ENCODE data around the gene TEX38. TPM values are rescaled to one million over a fixed set of nuclear protein-coding genes. Genes with fewer than 3 reads are reported as not detected.
"Not testable (repeated sequence)": the region's sequence is repeated elsewhere in the genome, so short reads cannot be mapped to it uniquely, and the experiment has no call there.

The TEX38 gene
- total and polyA plus RNA-seq, 12 donors, result 0.11 to 0.54 (median 0.30) TPM; not detected in 8

DNA sequence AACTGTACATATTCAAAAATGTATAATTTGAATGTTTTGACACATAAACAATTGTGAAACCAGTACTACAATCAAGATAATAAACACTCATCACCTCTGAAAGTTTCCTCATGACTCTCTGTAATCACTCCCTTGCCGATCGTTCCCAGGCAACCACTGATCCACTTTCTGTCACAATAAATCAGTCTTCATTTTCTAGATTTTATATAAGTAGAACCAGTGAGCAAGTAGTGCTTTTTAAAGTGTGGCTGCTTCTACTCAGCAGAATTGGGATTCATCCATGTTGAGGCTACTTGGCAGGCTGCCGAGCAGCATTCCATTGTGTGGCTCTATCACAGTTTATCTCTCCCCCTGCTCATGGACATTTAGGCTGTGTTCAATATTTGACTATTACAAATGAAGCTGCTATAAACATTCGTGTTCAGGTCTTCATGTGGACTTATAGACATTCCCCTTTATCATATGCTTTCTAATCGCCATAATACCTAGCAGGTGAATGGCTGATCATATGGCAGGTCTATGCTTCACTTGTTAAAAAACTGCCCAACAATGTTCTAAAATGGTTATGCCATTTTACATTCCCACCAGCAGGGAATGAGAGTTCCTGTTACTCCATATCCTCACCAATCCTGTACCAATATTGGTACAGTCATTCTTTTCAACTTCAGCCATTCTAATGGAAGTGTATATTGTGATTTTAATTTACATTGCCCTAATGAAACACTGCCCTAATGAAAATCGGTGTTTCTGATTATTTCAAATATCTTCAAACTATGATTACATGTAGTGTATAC is 20.5 kb downstream of the TEX38 start:
- H3K4me3 ChIP-seq, result no peak overlapping the region
- 48 to 61% (median 58%) methylated on average over 6 of the region's 6 CpGs for WGBS, 4 donors
- intact Hi-C loops (cut with DNase I), result no loop called here
- no peak for TF ChIP-seq POLR2A (IDR thresholded peaks at IDR 0.05)
- TF ChIP-seq, protein P1, sequence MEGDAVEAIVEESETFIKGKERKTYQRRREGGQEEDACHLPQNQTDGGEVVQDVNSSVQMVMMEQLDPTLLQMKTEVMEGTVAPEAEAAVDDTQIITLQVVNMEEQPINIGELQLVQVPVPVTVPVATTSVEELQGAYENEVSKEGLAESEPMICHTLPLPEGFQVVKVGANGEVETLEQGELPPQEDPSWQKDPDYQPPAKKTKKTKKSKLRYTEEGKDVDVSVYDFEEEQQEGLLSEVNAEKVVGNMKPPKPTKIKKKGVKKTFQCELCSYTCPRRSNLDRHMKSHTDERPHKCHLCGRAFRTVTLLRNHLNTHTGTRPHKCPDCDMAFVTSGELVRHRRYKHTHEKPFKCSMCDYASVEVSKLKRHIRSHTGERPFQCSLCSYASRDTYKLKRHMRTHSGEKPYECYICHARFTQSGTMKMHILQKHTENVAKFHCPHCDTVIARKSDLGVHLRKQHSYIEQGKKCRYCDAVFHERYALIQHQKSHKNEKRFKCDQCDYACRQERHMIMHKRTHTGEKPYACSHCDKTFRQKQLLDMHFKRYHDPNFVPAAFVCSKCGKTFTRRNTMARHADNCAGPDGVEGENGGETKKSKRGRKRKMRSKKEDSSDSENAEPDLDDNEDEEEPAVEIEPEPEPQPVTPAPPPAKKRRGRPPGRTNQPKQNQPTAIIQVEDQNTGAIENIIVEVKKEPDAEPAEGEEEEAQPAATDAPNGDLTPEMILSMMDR (IDR thresholded peaks at IDR 0.05), result peak in 4 of 6 experiments; percentile 24 to 46 (median 34)
- H3K27ac ChIP-seq, result peak overlapping the region in 2 of 5 donors; percentile 14 to 16
- no peaks in the 10 kb centered on the region for H3K27me3 ChIP-seq
- peaks cover 0 to 53% of the 10 kb centered on the region in 2 donors for H3K36me3 ChIP-seq (replicated peaks in 1 of 2)
- peaks cover 5 to 30% of the 10 kb centered on the region in 2 donors for H3K4me1 ChIP-seq (replicated peaks in 1 of 2)
- no peaks in the 10 kb centered on the region for H3K9me3 ChIP-seq (replicated peaks in 1 of 3)
- DNase-seq, result peak; percentile 46 to 86 (median 78)

DNA sequence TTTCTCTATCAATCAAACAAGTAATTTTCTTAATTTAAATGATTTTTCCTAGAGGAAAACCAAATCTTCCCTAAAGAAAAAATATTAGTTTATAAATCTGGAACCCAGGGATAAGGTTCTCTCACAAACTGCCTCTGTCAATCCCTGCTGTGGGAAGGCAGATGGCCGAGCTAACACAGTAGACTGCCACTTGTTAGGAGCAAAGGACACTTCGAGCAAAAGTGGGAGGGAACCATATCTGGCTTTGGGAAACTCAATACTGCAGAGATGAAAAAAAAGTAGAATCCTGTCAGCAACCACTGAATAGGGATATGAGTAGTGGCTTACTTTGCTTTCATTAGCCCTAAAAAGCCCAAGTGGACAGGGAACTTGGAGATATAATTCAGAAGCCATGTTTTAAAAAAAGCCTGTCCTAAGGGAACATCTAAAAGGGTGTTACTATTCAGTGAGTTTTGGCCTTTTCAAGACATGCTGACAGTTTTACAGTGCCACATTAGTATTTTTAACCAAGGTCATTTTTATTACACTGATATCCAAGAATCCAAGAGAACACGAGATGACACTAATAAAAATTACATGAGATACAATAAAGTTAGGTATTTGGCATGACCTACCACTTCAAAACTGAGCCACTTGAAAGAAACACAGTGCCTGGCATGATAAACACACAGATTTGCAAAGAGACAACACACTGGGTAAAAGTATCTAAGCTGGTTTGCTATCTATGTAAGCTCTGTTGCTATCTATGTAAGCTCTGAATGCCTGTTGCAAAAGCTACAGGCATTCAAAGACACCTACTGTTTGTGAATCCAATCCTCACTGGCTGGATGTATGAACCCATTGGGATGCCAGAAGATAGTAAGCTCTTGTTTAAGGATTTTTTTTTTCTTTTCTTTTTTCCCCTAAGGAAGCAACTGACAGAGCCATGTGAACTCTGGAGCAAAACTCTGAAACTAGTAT is 21.4 kb downstream of the TEX38 start:
- TF ChIP-seq, protein P1 (IDR thresholded peaks at IDR 0.05), result no peak
- no peak for TF ChIP-seq POLR2A (IDR thresholded peaks at IDR 0.05)
- H3K4me1 ChIP-seq (replicated peaks in 1 of 2), result peaks cover 5 to 21% of the 10 kb centered on the region in 2 donors
- H3K27ac ChIP-seq, result peak overlapping the region in 1 of 5 donors; percentile 15
- WGBS, 4 donors, result 46 to 59% (median 52%) methylated on average over 3 of the region's 3 CpGs
- intact Hi-C loops (cut with DNase I), result no loop called here
- H3K36me3 ChIP-seq (replicated peaks in 1 of 2), result peaks cover 0 to 51% of the 10 kb centered on the region in 2 donors
- no peaks in the 10 kb centered on the region for H3K27me3 ChIP-seq
- no peak overlapping the region for H3K4me3 ChIP-seq
- H3K9me3 ChIP-seq (replicated peaks in 1 of 3), result no peaks in the 10 kb centered on the region
- DNase-seq, result no peak

GRCh38 chr1:46694676-46695075 is 23.0 kb downstream of the TEX38 start:
- H3K27me3 ChIP-seq; H3K4me3 ChIP-seq; H3K27ac ChIP-seq; H3K9me3 ChIP-seq (replicated peaks in 1 of 3); intact Hi-C loops (cut with DNase I); DNase-seq: not testable (repeated sequence)
- peaks cover 7 to 20% of the 10 kb centered on the region in 2 donors for H3K4me1 ChIP-seq (replicated peaks in 1 of 2)
- 94 to 99% (median 96%) methylated on average over 3 to 4 of the region's 4 CpGs for WGBS, 4 donors
- peaks cover 0 to 35% of the 10 kb centered on the region in 2 donors for H3K36me3 ChIP-seq (replicated peaks in 1 of 2)

- no peaks in the 10 kb centered on the region for H3K9me3 ChIP-seq (replicated peaks in 1 of 3)
- TF ChIP-seq, protein P1 (IDR thresholded peaks at IDR 0.05), result no peak
- TF ChIP-seq POLR2A (IDR thresholded peaks at IDR 0.05), result no peak
- DNase-seq, result no peak
- WGBS, 4 donors, result 95 to 98% (median 96%) methylated on average over 2 of the region's 2 CpGs
- intact Hi-C loops (cut with DNase I), result no loop called here
- H3K4me1 ChIP-seq (replicated peaks in 1 of 2), result peaks cover 11 to 20% of the 10 kb centered on the region in 2 donors
- H3K4me3 ChIP-seq, result no peak overlapping the region
- H3K36me3 ChIP-seq (replicated peaks in 1 of 2), result peaks cover 0 to 19% of the 10 kb centered on the region in 2 donors
- H3K27me3 ChIP-seq, result no peaks in the 10 kb centered on the region
- H3K27ac ChIP-seq, result no peak overlapping the region
These were observed 25.4 kb downstream of the TEX38 start for GRCh38 chr1:46697053-46697452.
